Measurements from ENCODE around the gene SF1.

The SF1 gene

DNA sequence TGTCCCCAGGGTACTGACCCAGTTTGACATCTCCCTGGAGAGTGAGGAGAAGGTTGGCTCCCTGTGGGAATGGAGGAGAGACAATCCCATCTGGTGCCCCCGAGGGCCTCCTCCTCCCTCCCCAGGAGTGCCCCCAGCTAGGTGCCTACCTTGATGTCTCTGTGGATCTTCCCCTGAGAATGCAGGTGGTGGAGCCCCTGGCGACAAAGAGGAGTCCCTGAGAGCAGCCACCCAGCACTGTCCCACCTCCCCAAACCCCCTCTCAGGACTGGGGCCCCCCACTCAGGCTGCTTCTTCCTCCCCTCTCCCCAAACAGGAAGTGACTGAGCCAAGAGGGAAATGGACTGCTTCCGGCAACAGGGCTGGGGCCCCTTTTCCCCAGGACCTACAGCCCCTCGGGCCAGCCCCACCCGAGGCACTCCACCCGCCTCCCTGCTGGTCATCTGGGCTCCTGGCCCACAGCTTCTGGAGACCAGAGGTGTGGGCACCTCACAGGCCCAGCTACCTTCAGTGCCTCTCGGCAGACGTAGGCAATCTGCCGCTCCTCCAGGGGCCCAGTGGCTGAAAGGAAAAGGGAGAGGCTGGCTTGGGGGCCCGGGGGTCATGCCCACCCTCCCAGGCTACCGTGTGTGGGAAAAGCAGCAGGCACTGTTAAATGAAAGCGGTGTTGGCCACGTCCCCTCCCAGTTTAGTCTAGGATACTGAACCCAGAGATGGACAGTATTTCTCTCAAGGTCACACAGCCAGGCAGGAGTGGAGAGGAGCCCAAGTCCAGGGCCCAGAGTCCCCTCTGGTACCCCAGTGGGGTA, 23.4 kb upstream of the SF1 start:
- DNase-seq = no peak

DNA sequence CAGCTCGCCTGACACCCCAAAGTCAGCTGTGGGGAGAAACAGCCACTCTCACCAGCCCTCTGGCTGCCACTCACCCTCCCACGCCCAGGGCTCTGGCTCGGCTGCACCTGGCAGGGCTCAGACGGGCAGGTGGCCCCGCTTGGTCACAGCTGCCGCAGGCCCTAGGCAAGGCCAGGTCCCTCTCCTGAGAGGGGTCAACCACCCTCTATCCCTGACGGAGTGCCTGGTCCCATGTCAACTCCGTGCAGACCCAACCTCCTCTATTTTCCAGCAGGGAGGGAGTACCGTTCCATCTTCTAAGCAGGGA, 22.8 kb upstream of the SF1 start:
- no peak for DNase-seq

DNA sequence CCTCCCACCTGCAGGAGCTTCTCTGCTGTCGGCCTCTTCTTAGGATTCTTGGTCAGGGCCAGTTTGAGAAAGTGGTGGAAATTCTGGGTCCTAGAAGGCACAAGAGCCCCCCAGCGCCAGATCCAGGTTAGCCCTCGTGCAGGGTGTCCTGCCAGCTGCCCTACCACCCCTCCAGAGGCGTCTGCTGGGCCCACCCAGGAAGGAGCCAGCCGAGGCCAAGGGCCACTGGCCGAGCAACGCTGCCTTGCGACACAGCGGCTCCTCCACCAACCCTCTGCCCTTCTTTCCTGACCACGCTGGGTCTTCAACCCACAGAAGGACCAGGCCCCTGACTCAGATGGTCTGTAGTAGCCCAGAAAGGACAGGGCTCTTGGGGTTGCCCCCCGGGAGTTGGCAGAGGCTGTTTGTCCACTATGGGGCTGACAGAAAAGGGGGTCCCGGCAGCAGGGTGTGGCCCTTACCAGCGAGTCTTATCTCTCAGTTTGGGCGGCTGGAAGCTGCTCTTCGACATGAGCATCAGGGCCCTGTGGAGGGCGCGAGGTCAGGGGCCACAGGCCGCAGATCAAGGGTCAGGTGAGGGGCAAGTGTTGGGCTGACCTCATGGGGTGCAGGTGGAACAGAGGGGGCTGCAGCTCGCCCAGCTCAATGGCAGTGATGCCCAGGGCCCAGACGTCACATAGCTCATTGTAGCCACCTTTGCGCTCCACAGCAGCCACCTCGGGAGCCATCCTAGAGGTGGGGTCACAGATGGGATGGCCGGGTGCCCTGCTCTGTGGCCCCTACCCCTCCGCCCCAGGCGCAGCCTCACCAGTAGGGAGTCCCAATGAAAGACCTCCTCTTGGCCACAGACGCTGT, 22.2 kb upstream of the SF1 start:
- DNase-seq = no peak

DNA sequence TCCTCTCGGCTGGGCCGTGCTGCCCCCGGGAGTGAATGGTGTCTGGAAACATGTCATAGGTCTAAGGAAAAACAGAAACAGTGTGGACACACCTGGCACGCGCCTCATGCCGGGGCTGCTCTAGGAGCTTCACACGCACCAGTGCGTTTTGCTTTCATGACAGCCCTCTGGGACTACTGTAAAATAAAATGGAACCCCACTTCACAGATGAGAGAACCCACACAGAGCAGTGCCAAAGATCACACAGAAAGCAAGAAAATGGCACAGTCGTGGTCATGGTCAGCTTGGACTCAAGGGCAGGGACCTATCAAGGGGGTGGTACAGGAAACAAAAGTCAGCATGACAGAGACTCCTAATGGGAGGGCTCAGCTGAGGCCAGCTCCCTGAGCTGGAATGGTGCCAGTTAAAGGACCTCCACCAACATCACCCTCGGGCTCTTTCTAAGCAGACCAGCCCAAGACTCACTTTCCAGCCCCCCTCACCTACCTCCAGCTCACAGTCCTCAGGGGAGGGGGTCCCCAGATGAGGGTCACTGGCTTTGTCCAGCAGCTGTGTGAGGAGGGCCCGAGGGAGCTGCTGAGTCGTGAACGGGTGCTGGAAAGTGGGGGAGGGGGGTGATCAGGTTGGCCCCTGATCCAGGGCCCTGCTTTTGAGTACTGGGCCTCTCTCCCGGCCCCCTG, 21.4 kb upstream of the SF1 start:
- no peak for DNase-seq

DNA sequence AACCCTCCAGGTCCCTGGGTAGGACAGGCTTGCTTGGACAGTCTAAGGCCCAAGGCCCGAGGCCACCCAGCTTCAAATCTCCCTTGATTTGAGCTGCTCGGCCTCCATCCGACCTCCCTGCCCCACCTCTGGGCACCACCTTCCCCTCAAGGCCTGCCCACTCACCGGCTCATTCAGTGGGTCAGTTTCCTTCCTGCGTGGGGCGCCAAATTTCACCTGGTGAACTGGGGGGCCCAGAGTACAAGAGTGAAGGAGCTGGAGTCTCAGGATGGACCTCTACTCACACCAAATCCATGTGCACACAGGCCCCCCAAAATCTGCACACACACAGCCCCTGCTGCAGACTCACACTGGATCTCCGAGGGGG, 20.9 kb upstream of the SF1 start:
- DNase-seq = no peak

DNA sequence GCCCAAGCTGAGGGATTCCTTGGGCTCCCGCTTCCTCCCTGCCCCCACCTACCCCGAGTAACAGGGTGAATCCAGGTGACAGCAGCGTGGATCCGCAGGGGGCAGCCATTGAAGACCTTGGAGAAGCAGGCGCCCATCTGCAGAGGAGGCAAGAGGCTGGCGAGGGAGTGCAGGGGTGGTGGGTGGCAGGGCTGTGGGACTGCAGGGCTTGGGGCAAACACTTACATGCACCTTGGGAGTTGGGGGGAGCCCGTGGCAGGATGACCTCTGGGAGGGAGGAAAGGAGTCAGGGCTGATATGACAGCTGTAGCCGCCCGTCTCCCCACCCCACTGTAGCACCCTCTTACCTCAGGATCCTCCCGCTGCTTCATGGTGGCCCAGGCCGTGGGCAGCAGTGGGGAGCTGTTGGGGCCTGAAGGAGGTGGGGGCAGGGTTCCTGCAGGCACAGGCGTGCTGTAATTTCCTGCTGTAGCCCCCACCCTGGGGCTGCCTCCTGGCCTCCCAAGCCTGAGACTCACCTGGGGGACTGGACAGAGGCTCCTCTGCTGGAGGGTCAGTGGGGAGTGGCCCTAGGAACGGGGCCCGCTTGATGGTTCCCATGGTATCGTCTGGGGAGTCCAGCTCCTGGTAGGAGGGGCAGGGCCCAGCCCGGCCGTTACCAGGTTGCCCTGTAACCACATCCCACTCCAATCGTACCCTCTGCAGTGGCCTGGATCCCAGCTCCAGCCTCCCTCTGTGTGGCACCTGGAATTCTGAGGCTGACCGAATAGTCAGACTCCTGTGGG, 18.6 kb upstream of the SF1 start:
- no peak for DNase-seq

DNA sequence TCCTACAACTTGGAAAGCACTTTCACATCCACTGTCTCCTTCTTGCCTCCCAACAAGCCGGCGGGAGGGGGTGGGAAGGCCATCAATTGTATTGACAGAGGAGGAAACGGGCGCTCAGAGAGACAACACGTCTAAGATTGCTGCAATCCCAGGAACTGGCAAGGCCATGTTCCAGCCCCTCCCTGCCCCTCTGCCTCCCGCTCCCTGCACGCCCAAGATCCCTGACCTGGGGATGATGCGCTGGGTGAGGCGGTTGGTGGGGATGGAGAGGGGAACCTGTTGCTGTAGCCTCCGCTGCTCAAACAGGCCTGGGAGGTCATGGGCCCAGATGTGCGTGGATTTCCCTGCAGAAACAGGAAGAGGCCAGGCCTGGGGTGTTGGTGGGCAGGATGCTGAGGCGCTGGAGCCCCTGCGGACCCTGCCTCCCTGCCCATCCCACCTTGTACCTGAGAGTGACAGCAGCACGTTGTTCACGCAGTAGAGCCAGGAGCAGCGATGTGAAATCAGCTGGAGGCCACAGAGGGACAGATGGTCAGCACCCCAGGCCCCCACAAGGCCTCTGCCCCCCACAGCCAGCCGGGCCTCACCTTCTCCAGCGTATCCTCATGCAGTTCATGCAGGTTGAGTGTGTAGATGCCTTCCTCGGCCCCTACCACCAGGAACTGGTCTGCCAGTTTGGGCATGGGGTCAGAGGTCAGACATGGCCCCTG, 17.9 kb upstream of the SF1 start:
- DNase-seq = no peak

DNA sequence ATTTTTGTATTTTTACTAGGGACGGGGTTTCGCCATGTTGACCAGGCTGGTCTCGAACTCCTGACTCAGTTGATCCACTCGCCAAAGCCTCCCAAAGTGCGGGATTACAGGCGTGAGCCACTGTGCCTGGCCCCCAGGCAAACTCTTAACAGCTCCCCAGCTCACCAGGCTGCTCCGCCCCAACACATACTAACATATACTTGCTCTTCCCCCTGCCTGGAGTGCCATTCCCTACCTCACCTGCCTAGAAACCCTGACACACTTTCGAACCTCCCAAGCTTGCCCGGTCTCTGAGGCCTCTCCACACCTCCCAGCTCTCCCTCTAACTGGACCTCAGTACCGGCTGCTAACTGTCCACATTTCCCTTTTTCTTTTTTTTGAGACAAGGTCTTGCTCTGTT, 16.2 kb upstream of the SF1 start:
- no peak for DNase-seq

DNA sequence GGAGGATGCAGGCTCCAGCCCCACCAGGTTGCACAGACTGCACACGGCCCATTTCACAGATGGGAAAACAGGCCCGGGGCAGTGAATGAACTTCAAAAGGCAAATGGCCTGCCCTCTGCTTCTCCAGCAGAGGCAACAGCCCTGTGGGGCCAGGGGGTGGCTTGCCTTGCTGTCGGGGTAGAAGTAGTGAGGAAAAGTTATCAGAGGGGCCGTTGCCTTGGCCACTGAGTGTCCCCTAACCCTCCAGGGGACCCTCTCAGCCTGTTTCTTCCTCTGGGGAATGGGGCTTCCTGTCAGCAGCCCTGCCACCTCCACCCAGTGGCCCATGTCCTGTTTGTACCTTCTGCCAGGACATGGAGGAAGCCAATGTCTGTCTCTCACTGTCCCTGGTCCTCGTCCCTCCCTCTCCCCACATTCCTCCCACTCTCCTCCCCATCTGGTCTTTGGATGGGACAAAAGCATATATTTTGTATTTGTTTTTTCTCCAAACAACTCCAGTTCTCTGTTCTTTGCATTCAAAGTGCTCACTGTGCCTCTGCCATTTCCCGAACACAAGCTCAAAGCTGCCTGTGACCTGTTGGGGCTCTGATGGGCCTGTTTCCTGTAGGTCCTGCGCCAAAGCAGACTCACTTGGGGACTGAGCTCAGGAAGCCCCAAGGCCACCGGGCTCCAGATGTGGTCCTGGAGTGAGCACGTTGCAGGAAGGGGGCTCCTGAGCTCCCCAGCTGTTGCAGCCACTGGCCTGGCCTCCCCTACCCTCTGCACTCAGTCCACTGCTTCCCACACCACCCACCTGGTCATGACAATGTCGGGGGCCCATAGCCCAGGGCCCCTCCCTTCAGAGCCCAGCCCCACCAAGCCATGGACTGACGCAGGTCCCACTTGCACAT, 15.2 kb upstream of the SF1 start:
- no peak for DNase-seq

DNA sequence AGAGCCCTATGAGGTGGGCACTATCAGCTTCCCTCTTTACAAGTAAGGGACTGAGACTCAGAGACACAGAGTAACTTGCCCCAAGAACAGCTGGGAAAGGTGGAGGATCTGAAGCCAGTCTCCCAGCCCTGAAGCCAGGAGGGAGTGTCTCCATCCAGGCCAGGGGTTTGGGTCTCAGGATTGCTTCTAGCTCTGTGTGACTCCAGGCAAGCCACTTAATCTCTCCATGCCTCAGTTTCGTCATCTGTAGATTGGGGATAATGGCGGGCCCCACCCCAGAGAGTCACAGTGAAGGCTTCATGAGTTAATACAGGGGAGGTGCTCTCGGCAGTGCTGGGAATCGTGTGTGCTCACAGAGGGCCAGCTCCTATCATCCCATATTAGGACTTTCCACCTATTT, 14.1 kb upstream of the SF1 start:
- DNase-seq = no peak

DNA sequence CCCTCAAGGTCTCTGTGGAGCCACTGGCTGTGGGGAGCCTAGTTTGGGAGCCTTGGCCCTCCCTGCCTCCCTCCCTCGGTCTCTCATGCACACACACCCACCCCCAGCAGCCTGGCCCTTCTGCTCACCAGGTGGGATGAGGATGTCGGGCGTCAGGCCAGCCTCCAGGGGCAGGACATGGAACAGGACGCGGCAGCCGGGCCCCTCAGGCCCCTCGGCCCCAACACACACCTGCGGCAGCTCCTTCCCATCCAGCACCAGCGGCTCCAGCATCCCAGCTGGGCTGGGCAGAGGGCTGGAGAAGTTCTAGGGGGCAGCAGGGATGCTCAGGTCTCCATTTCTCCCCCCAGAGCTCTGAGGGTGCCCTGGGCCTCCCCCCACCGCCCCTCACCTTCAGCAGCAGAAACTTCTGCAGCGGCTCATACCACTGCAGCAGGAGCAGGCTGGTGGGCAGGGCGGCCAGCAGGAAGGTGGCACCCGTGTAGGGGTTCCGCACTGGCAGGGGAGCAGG, 13.5 kb upstream of the SF1 start:
- no peak for DNase-seq

DNA sequence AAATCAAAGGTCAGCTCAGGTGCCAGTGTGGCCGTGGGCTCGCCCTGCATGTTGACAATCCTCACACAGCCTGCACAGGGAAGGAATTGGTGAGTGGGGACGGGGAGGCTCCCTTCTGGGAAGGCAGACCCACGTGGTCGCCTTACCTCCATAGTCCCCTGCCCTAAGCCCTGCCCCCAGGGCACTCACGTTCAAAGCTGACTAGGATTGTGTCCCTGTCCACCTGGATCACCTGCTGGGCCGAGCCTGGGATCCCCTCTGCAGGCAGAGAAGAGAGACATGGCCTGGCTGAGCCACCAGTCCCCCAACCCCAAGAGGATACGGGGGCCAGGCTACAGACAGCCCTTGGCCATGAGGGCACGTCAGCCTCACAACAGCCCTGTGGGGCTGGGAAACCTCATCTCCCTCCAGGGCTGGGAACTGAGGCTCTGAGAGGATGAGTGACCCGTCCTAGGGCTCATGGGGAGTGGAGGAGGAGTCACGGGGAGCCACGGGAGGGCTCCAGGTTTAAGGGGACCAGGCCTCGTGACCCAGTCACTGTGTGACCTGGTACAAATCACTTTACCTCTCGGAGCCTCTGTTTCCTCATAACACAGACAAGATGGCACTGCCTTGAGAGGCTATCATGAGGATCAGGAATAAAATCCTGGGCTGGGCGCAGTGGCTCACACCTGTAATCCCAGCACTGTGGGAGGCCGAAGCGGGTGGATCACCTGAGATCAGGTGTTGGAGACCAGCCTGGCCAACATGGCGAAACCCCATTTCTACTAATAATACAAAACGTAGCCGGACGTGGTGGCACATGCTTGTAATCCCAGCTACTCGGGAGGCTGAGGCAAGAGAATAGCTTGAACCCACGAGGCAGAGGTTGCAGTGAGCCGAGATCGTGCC, 12.1 kb upstream of the SF1 start:
- no peak for DNase-seq

DNA sequence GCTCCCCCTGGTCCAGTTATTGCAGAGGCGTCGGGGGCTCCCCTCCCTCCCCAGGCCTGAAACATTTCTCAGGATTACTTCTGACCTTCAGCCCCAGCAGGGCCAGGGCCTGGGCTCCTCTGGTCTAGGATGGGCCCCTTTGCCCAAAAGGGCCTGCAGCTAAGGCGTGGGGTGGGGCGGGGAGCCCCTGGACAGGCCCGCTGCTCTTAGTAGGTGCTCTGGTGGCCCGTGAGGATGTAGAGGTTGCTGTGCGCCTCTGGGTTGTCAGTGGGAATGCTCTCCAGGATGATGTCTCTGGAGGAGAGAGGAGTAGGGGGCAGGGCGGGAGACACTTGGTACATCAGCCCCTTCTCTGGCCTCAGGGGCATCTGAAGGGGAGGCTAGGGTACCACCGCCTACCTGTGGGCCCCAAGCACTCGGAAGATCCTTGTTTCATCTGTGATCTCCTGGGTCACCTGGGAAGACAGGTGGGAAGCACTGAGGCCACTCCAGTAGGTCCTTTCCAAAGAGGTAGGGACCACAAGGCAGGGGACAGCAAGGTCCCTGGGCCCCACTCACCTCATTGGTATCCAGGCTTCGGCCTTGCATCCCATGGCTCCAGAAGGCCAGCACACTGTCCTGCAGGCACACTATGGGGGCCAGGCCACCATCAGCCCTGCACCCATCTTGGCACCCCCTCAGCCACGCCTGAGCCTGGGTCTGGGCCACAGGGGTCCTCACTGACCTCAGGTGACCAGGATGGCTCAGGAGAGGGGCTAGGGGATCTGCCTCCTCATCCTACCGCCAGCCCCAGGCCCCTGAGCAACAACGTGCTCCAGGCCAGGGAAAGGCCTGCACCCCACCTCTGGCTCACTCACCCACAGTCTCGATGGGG, 11.2 kb upstream of the SF1 start:
- DNase-seq = no peak

DNA sequence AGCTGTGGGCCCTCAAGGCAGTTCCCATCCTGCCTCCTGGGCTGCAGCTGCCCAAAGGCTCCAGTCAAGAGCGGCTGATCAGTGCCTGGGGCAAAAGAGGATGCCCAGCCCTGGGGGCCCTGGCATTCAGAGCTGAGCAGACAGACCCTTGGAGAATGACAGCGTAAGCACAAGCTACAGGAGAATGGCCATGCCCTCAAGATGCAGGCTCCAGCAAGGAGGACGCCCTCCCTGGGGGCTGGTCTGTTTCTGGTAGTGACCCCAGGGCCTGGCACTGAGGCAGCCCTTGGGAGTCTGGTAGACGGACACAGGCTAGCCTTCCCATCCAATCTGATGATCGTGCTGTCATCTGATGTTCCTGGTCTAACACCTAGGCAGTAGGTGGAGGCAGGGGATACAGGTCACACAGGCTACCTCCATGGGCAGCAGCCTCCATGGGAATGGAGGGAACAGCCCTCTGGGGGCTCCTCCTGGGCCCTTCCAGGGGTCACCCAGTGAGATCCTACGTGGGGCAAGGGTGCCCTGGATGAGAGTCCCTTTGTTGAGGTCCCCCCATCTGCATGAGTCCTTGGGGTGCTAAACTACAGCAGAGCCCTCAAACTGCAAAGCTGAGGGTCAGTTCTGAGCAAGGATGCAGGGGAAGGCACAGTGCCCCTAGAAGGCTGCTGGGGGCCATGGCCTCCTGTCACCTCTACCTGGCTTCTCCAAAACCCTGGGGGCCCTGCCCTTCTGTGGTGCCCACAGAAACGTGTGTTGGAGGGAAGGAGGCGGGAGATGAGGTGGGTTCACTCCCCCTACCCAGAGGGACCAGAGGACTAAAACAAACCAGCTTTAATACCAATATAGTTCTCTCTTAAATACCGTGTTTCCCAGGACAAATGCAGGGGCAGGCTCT, 10.2 kb upstream of the SF1 start:
- no peak for DNase-seq

DNA sequence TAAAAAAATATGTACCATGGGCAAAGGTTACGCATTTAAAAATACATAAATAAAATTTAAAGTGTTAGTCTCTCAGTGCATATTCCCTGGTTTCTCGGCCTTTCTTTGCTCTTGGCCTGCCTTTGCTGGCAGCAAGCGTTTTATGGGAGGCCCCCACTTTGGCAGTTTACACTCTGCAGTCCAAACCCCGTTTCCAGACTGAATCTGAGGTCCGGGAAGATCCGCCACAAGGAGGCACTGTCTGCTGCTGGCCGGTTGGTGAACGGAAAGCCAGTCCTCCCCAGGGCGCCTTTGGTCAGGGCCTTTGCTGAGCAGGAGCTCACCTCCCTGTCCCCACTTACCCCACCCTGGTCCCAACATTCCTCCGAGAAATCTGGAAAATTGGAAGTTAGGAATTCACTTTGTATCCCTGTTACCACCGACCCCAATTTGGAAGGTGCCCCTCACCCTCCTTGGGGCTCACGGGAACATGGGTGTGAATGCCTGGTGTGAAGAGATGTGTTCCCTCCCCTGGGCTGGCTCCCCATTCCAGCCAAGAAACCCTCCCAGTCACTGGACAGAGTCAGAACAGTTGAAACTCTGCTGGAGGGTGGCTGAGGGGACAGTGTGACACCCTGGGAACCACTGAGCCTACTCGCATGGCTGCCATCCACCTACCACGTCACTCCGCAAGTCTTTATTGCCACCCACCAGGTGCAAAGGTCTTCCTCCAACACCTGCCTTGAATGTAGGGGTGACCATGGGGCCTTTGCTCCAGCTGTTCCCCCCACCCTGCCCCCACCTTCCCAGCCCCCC, 9.4 kb upstream of the SF1 start:
- peak in 17 of 58 donors; percentile 2 to 59 (median 27) for DNase-seq

DNA sequence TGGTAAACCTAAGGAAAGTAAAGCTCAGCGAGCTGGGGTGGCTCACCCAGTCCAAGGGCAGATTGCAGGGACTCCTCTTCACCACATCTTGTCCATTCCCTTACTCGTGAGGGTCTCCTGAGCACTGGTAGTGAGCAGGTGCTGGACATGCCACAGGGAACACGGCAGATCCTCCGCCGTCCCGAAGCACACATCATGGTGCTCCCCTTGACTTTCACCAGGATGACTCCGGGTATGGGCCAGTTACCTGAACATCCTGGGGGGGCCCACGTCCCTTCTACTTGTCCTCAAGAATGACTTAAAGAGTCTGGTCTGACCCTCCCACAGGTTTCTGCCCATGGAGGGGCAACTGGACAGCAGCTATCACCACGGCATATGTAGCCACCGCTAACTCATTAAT, 8.0 kb upstream of the SF1 start:
- DNase-seq = no peak
